ENCODE results near the gene GDF11.

The GDF11 gene

GRCh38 chr12:55715169-55715764 is 27.7 kb upstream of the GDF11 start:
- no peaks in the 10 kb centered on the region for H3K36me3 Mint-ChIP-seq (ENCODE audit: low read depth)
- no peaks in the 10 kb centered on the region for H3K9me3 Mint-ChIP-seq
- H3K4me1 Mint-ChIP-seq (ENCODE audit: low read depth) = peaks cover 21% of the 10 kb centered on the region
- peak overlapping the region; percentile 95 for H3K4me3 Mint-ChIP-seq
- DNase-seq (ENCODE audit: low spot score) = no peak
- H3K27ac Mint-ChIP-seq = peak overlapping the region; percentile 95
- peaks cover 23% of the 10 kb centered on the region for H3K27me3 Mint-ChIP-seq (ENCODE audit: low read depth)

GRCh38 chr12:55715833-55716581 is 26.9 kb upstream of the GDF11 start, which contains the start of gene BLOC1S1:
BLOC1S1 (plus strand) TSS chr12:55716046; CDS start chr12:55716052, 6 bp downstream.
- Mint-ChIP-seq H3K27me3 (ENCODE audit: low read depth) (peaks cover 18% of the 10 kb centered on the region), H3K27ac (peak within 1 kb of the TSS; percentile 95), H3K4me1 (ENCODE audit: low read depth) (peaks cover 21% of the 10 kb centered on the region), H3K4me3 (peak within 1 kb of the TSS; percentile 95), H3K36me3 (ENCODE audit: low read depth) (no peaks in the 10 kb centered on the region), H3K9me3 (no peaks in the 10 kb centered on the region)
- DNase-seq (ENCODE audit: low spot score) = peak; percentile 91

DNA sequence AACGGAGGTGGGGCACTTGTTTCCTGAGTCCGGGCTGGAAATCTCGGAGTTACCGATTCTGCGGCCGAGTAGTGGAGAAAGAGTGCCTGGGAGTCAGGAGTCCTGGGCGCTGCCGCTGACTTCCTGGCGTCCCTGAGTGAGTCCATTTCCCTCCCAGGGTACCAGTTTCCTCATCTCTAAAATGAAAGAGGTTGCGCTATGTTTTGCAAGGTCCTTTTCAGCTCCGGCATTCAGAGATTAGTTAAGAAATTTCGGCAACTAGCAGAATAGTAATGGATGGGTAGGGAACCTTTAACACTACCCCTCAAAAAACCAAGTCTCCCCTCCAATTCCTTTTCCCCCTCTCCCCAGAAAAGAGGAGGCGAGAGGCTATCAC is 26.4 kb upstream of the GDF11 start:
- peaks cover 21% of the 10 kb centered on the region for H3K4me1 Mint-ChIP-seq (ENCODE audit: low read depth)

DNA sequence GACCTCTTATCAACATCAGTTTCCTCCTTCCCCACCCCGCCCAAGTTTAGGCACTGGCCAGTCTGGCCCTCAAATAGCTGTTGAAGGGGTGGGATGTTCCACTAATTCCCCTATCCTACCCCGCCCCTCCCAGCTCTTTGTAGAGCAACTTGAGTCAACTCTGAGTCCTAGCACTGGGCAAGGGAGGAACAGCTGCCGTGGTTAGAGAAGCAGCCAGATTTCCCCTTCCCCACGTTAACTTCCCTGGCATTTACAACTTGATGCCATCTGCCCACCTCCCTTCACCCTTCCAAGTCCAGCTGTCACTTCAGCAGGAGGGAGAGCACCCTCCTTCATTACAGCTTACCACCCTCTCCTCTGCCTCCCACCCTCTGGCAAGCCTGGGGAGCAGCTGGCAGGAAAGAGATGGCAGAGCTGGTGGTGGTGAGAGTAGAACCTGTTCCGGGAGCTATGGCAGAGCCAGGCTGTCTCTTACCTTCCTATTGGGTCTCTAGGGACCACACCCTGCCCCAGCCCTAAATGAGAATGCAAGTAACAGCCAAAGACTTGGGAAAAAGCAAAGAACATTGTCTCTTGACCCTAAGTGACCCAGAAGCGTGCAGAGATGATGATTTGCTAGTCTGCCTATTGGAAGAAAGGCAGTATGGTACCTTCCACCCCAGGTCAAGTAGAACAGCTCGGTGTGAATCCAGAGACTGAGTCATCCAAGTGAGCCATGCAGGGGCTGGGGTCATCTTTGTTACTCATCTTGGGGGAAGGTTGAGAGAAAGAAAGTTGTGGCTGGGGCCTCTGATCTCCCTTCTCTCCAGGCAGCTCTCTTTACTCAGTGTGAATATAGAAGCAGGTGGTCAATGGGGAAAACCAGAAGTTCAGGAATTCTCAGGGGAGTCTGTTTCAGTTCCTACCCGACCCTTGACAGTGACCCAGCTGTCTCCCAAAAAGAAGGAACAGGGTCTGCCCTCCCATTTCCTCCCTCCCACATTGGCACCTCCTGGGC is 25.6 kb upstream of the GDF11 start:
- H3K4me1 Mint-ChIP-seq (ENCODE audit: low read depth) = peaks cover 21% of the 10 kb centered on the region

More for the DNA sequence above, 26.4 kb upstream of the GDF11 start:
- Mint-ChIP-seq H3K27me3 (ENCODE audit: low read depth) (peaks cover 16% of the 10 kb centered on the region), H3K9me3 (no peaks in the 10 kb centered on the region), H3K4me3 (peak overlapping the region; percentile 95), H3K36me3 (ENCODE audit: low read depth) (no peaks in the 10 kb centered on the region), H3K27ac (peak overlapping the region; percentile 95)
- DNase-seq (ENCODE audit: low spot score) = no peak

GRCh38 chr12:55718015-55718414 is 24.9 kb upstream of the GDF11 start:
- Mint-ChIP-seq H3K27me3 (ENCODE audit: low read depth) (peaks cover 6% of the 10 kb centered on the region), H3K4me1 (ENCODE audit: low read depth) (peaks cover 21% of the 10 kb centered on the region), H3K4me3 (peak overlapping the region; percentile 95), H3K36me3 (ENCODE audit: low read depth) (no peaks in the 10 kb centered on the region), H3K9me3 (no peaks in the 10 kb centered on the region), H3K27ac (no peak overlapping the region)
- no peak for DNase-seq (ENCODE audit: low spot score)

More for the DNA sequence above, 25.6 kb upstream of the GDF11 start:
- no peaks in the 10 kb centered on the region for H3K9me3 Mint-ChIP-seq
- H3K27ac Mint-ChIP-seq = peak overlapping the region; percentile 95
- no peaks in the 10 kb centered on the region for H3K36me3 Mint-ChIP-seq (ENCODE audit: low read depth)
- peak; percentile 29 for DNase-seq (ENCODE audit: low spot score)
- H3K4me3 Mint-ChIP-seq = peak overlapping the region; percentile 95
- peaks cover 11% of the 10 kb centered on the region for H3K27me3 Mint-ChIP-seq (ENCODE audit: low read depth)

DNA sequence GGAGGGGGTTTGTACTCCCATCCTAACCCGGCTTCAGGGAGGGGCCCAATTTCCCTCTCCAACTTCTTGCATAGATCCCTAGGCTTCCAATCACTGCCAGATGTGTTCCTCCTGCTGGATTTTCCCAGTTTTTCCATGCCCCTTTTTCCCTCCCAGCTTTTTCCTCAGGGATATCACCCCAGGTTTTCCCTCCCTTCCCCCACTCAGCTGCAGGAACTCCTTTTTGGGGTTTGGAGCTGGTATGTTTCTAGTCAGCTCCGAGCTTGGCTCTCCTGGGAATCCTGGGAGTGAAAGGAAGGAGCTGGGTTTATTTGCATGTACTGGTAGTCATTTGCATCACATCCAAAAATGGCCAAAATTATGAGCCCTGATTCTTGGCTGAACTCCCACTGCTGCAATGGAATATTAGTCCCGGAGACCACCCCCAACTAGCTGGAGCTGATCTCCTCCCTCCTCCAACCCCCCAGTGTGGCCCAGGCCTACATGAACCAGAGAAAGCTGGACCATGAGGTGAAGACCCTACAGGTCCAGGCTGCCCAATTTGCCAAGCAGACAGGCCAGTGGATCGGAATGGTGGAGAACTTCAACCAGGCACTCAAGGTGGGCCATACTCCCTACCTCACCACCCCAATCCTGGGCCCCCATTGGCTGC is 24.2 kb upstream of the GDF11 start:
- Mint-ChIP-seq H3K36me3 (ENCODE audit: low read depth) (peaks cover 3% of the 10 kb centered on the region), H3K4me3 (no peak overlapping the region), H3K27me3 (ENCODE audit: low read depth) (peaks cover 4% of the 10 kb centered on the region), H3K4me1 (ENCODE audit: low read depth) (peaks cover 21% of the 10 kb centered on the region), H3K9me3 (no peaks in the 10 kb centered on the region), H3K27ac (no peak overlapping the region)
- no peak for DNase-seq (ENCODE audit: low spot score)

DNA sequence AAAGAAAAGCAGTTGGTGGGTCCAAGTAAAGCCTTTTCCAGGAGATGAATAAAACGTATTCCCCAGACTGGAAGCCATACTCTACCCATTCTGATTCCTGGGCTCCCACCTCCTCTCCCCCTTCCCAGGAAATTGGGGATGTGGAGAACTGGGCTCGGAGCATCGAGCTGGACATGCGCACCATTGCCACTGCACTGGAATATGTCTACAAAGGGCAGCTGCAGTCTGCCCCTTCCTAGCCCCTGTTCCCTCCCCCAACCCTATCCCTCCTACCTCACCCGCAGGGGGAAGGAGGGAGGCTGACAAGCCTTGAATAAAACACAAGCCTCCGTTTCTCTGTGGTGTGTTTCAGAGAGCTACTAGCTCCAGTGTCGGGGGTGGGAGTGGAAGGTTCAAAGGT is 23.6 kb upstream of the GDF11 start:
- Mint-ChIP-seq H3K36me3 (ENCODE audit: low read depth) (peaks cover 3% of the 10 kb centered on the region), H3K9me3 (no peaks in the 10 kb centered on the region), H3K27ac (no peak overlapping the region), H3K27me3 (ENCODE audit: low read depth) (peaks cover 4% of the 10 kb centered on the region), H3K4me1 (ENCODE audit: low read depth) (peaks cover 21% of the 10 kb centered on the region), H3K4me3 (no peak overlapping the region)
- no peak for DNase-seq (ENCODE audit: low spot score)

DNA sequence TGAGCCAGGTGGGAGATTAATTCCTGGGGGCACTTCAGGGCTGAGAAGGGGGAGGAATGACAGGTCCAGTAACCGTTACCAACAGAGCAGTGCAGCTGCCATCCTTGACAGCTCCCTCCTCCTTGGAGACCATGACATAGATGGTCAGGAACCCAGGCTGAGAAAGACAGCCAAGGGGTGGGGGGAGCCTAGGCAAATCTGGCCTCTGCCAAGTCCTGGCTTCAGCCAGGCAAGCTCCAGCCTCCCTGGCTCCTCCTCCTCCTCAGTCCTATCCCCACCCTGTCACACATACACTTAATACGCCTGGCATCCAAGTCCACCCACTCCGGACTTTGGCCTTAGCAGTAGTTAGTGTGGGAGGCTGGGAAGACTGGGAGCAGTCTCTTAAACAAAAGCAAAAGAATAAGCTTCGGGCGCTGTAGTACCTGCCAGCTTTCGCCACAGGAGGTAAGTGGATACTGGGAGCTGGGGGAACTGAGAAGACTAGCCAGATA is 22.8 kb upstream of the GDF11 start, which contains the start of gene RDH5:
Gene RDH5, plus strand, starts transcription at position 323 of the 494 bp plus-strand sequence. CDS start 792 bp downstream, outside the sequence.
- peaks cover 8% of the 10 kb centered on the region for H3K36me3 Mint-ChIP-seq (ENCODE audit: low read depth)
- peaks cover 27% of the 10 kb centered on the region for H3K4me1 Mint-ChIP-seq (ENCODE audit: low read depth)
- no peak within 1 kb of the TSS for H3K4me3 Mint-ChIP-seq
- peaks cover 4% of the 10 kb centered on the region for H3K27me3 Mint-ChIP-seq (ENCODE audit: low read depth)
- DNase-seq (ENCODE audit: low spot score) = no peak
- H3K27ac Mint-ChIP-seq = no peak within 1 kb of the TSS
- H3K9me3 Mint-ChIP-seq = no peaks in the 10 kb centered on the region

DNA sequence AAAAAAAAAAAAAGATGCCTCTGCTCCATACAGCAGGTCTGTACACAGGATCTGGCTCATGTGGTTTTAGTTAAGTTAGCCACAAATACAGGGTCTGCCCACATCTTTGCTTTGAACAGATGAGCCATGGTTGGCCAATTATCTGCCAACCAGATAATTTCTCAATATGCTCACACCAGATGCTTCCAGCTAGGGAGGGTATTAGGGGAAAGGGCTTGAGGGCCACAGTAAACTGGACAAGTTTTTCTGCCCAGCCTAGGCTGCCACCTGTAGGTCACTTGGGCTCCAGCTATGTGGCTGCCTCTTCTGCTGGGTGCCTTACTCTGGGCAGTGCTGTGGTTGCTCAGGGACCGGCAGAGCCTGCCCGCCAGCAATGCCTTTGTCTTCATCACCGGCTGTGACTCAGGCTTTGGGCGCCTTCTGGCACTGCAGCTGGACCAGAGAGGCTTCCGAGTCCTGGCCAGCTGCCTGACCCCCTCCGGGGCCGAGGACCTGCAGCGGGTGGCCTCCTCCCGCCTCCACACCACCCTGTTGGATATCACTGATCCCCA is 22.0 kb upstream of the GDF11 start:
- no peak overlapping the region for H3K27ac Mint-ChIP-seq
- H3K27me3 Mint-ChIP-seq (ENCODE audit: low read depth) = peaks cover under 1% of the 10 kb centered on the region
- peaks cover 21% of the 10 kb centered on the region for H3K4me1 Mint-ChIP-seq (ENCODE audit: low read depth)
- H3K4me3 Mint-ChIP-seq = no peak overlapping the region
- peaks cover 11% of the 10 kb centered on the region for H3K36me3 Mint-ChIP-seq (ENCODE audit: low read depth)
- no peaks in the 10 kb centered on the region for H3K9me3 Mint-ChIP-seq
- no peak for DNase-seq (ENCODE audit: low spot score)

GRCh38 chr12:55721601-55722213 is 21.2 kb upstream of the GDF11 start:
- Mint-ChIP-seq H3K27me3 (ENCODE audit: low read depth) (no peaks in the 10 kb centered on the region), H3K36me3 (ENCODE audit: low read depth) (peaks cover 16% of the 10 kb centered on the region), H3K27ac (no peak overlapping the region), H3K4me3 (no peak overlapping the region), H3K4me1 (ENCODE audit: low read depth) (peaks cover 23% of the 10 kb centered on the region), H3K9me3 (no peaks in the 10 kb centered on the region)
- no peak for DNase-seq (ENCODE audit: low spot score)

- Mint-ChIP-seq H3K4me1 (ENCODE audit: low read depth) (peaks cover 21% of the 10 kb centered on the region), H3K4me3 (no peak overlapping the region), H3K27me3 (ENCODE audit: low read depth) (no peaks in the 10 kb centered on the region), H3K9me3 (no peaks in the 10 kb centered on the region), H3K27ac (no peak overlapping the region), H3K36me3 (ENCODE audit: low read depth) (peaks cover 18% of the 10 kb centered on the region)
- DNase-seq (ENCODE audit: low spot score) = no peak
These were observed 20.0 kb upstream of the GDF11 start for GRCh38 chr12:55722948-55723347.

DNA sequence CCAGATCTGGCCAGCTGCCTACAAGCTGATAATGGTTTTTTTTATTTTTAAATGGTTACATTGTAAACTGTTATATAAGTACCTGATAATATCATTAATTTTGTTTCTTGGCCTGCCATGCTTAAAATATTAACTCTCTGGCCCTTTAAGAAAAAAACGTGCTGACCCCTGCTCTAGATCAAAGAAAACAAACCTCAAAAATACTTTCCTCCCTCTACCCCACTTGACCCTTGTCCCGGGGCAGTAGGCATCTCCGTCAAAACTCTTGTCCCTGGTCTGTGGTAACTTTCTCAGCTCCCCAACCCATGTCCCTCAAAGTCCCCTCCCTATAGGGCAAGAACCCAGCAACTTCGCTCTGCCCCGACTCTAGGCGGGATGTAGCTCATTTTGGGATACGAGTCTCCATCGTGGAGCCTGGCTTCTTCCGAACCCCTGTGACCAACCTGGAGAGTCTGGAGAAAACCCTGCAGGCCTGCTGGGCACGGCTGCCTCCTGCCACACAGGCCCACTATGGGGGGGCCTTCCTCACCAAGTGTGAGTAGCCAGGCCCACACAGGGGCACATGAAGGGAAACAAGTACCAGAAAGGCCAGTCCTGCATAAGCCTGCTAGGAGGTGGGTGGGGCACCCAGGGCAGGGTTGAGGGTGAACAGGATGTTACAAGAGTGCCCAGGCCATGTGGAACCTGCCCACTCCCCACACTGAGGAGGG is 19.3 kb upstream of the GDF11 start:
- peaks cover 18% of the 10 kb centered on the region for H3K4me1 Mint-ChIP-seq (ENCODE audit: low read depth)
- H3K27me3 Mint-ChIP-seq (ENCODE audit: low read depth) = no peaks in the 10 kb centered on the region
- H3K36me3 Mint-ChIP-seq (ENCODE audit: low read depth) = peaks cover 18% of the 10 kb centered on the region
- no peak for DNase-seq (ENCODE audit: low spot score)
- H3K27ac Mint-ChIP-seq = no peak overlapping the region
- H3K4me3 Mint-ChIP-seq = no peak overlapping the region
- H3K9me3 Mint-ChIP-seq = no peaks in the 10 kb centered on the region

All from T-helper 2 cell treated with Interferon-gamma antibody and Interleukin-4, amounts not matched to agents 5 μg/mL and 100 μg/mL, for 36 hours (primary cell).